NCI-H524 (cell line): Measurements from ENCODE around the gene LATS2.
"Not testable (repeated sequence)": the region's sequence is repeated elsewhere in the genome, so short reads cannot be mapped to it uniquely, and the experiment has no call there.

Source experiments
- DNase-seq, 2 experiments: peaks; one replicate each; lab custom pipeline; 2025; lab: John Stamatoyannopoulos, UW

Gene LATS2

DNA sequence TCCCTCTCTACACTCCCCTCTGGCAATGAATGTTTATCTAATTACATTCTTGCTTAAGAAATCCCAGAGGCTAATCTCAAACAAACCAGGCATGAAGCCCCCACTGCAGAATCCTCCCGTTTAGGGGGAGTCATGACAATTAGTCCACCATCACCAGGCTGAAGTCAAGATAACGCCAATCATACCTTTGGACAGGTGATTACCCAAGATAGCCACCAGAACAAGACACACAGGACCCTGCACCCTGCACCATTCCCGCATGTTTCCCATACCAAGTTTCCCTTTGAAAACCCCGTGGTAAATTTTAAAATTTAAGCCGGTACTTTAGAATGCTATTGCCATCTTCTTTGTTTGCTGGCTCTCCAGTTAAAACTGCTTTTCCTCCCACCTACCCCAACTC lies 94.0 kb downstream of the LATS2 start:
- DNase-seq, result no peak

DNA sequence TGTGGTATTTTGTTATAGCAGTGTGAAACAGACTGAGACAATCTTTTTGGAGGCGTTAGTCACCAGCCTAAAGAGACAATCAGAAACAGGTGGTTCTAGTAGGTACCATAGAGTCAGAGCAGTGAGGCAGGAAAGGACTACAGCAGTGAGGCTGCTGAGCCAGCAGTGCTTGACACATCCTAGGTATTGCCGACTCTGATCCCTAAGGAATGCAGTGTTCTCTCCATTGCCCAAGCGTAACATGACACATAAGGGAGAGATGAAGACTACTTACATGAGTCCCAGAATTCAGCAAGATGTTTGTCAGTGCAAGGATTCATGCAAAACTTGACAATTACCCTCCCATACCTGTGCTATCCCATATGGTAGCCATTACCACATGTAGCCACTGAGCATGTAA lies 96.5 kb downstream of the LATS2 start:
- no peak for DNase-seq

DNA sequence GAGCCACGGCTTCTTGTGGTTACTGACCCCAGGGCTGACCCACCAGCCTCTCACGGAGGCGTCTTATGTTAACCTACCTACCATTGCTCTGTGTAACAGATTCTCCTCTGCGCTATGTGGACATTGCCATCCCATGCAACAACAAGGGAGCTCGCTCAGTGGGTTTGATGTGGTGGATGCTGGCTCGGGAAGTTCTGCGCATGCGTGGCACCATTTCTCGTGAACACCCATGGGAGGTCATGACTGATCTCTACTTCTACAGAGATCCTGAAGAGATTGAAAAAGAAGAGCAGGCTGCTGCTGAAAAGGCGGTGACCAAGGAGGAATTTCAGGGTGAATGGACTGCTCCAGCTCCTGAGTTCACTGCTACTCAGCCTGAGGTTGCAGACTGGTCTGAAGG lies 99.7 kb downstream of the LATS2 start:
- not testable (repeated sequence) for DNase-seq

DNA sequence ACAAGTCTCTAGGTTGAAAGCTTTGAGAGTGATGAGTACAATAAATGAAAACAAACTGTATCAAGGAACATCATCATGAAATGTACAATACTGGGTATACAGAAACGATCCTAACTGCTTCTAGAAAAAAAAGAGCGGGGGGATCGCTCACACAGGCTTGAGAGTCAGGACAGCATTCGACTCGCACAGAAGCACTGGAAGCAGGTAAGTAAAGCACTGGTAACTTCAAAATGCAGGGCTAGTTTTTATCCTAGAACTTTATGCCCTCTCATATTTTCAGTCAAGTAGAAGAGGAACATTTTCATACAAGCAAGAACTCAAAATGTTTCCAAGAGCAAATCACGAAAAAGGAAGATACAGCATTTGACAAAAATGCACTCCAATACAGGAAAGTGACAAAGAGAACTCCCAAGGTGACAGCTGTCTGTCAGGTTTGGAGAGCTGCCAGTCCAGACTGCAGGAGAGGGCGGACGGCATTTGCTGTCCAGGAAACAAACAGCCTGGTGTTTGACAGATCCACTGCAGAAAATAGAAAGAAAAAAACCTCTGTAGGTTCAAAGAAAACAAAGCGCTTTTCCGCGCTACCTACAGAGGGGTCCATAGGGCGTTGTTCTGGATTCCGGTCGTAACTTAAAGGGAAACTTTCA lies 100.6 kb downstream of the LATS2 start:
- peak; percentile 42 to 71 for DNase-seq

DNA sequence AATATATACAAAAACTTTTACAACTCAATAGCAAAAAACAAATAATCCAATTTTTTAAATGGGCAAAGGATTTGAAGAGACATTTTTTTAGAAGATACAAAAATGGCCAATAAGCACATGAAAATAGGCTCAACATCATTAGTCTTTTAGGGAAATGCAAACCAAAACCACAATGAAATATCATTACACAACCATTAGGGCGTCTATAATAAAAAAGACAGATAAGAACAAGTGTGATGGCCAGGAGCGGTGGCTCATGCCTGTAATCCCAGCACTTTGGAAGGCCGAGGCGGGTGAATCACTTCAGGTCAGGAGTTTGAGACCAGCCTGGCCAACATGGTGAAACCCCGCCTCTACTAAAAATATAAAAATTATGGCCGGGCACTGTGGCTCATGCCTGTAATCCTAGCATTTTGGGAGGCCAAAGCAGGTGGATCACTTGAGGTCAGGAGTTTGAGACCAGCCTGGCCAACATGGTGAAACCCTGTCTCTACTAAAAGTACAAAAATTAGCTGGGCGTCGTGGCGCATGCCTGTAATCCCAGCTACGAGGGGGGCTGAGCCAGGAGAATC lies 104.3 kb downstream of the LATS2 start:
- not testable (repeated sequence) for DNase-seq

DNA sequence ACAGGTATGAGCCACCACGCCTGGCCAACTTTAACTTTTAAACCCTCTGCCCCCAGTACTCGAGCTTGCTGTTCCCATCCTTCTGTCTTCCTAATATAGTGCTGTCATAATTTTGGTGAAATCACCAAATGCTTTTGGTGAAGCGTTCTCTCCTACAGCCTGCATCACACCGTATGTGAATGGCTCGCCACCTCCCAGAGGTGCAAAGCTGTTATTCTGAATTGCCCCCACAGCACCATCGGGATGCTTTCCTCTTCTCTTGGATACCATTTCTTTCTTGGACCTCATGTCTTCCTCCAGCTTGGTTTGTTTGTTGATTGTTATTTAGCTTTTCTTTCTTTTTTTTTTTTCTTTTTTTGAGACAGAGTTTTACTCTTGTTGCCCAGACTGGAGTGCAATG lies 105.9 kb downstream of the LATS2 start:
- DNase-seq, result no peak

DNA sequence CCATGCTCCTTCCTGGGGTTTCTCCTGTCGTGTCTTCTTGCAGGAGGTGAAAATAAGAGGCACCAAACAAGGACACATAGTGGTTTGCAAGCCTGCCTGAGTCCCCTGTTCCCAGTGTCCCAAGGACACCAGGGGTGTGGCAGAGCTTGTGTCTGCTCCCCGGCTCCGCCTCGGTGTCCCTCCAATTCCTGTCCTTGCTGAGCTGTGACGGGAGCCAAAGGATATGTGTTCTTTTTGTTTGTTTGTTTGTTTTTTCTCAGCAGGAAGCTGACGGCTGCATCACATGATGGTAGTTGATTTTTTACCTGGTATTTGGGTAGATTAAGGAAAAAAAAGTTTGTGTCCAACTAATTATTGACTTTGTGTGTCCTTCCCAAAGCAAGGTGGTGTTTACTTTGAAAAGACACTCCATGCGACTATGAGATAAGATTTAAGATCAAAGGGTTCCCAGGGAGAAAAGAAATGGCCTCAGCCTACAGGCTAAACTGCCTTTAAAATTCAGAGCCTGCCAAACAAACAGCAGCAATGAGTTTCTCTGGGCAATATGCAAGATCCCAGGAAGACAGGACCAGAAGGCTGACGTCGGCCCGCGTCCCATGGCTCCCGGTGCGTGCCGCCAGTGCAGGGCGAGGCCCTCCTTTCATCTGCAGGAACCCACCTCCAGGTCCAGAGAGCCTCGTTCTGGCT lies 108.0 kb downstream of the LATS2 start:
- DNase-seq, result no peak

DNA sequence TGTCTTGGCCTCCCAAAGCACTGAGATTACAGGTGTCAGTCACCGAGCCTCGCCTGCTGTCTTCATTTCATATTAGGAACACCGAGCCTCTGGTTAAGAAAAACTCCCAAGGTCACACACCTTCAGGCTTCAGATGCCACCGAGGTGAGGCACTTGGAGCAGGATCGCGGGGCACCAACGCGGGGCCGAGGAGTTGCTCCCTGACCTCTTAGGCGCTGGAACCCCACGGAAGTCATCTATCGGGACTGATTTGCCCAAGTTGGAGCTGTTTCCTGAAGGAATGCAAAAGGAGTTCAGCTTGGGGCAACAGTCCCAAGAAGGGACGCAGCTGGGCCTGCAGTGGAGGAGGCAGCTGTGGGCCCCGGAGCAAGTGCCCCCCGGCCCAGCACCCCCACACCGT lies 108.5 kb downstream of the LATS2 start:
- DNase-seq, result no peak

DNA sequence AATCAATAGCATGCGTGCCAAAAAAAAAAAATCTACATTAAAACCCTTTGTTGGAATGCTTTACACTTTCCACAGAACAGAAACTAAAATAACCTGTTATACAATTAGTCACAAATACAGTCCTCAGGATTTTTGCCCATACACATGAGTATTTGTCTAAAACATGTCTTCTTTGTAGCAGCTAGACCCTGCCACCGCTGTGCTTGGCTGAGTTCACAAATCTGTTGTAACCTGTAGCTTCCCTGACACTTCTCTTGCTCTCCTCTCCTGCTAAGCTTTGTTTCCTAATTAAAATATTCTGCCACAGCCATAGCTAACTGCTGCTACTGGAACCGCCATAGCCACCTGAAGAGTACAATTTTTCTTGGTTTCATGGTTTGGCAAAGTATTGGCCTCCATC lies 113.4 kb downstream of the LATS2 start:
- DNase-seq, result not testable (repeated sequence)

DNA sequence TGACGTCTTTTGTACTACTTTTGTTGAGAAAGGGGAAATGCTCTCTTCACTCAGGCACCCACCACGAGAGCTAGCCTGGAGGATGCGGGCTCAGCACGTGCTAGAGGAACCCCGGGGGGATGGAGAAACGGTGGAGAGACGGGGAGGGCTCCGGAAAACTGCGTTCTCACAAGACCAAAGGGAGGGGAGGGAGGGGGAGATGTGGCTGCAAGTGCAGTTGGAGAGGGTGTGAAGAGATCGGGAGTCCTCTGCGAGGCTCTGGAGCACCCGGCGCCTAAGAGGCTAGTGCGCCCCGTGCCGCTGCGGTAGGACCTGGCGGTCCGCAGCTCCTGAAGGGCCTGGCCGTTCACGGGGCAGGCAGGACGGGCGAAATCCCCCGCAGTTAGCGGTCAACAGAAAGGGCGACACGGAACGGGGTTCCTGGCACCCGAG lies 115.4 kb downstream of the LATS2 start:
- peak; percentile 22 to 37 for DNase-seq

DNA sequence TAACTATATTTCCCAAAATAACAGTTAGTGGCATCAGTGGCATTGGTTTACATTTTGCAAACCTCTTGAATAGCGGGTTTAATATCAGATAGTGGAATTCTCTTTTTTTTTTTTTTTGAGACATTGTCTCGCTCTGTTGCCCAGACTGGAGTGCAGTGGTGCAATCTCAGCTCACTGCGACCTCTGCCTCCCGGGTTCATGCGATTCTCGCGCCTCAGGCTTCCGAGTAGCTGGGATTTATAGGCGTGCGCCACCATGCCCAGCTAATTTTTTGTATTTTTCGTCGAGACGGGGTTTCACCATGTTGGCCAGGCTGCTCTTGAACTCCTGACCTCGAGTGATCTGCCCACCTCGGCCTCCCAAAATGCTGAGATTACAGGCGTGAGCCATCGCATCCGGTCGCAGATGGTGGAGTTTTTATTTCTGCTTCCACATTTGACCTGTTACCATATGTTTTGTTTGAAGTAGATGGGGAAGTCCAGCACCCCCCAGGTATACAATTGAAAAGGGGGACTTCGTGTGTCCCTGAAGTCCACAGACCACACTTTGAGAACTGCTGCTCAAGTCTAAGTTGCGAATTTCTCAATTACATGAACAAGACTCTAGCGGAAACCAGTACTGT lies 118.3 kb downstream of the LATS2 start:
- no peak for DNase-seq

DNA sequence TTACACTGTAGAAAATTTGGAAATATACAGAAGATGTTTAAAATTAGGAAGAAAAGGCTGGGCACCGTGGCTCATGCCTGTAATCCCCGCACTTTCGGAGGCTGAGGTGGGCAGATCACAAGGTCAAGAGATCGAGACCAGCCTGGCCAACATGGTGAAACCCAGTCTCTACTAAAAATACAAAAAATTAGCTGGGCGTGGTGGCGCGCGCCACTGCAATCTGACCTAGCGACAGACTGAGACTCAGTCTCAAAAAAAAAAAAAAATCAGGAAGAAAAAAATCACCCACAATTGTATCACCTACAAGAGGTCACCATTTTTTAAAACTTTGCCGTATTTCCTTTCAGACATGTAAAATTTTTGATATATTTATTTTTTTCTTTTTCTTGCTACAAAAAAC lies 120.9 kb downstream of the LATS2 start:
- not testable (repeated sequence) for DNase-seq

DNA sequence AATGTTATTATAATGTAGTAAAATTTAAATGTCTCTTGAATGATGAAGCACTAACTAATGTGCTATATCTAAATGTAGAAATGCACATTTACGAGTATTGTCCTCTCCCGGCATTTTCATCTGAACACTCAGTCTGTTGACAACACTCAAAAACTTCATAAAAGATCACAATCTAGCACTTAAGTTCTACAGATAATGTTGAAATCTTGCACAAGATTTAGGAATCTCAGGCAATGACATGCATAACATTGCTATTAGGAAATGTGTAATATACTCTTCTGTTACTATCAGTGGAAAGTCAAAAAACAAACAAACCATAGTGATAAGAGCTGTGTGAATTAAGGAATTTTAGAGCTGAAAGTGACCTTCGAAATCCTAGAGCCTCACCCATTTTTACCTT lies 121.3 kb downstream of the LATS2 start:
- no peak for DNase-seq

DNA sequence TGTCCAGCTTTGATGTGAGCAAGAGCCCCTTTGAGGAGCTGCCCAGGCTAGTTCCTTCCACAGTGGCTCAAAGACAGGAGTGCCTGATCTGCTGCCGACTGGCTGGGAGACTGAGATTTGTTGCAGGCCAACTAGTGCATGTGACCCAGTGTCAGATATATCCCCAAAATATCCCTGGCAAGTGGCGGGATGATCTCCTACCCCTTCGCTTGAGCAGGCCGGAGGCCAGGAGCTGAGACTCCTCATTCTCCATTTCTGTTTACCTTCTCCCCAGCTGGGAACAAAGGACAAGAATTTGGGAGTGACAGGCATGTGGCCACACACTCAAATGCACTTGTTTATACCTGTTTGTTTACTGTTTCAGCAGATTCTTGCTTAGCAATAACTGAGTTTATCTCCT lies 121.7 kb downstream of the LATS2 start:
- no peak for DNase-seq

DNA sequence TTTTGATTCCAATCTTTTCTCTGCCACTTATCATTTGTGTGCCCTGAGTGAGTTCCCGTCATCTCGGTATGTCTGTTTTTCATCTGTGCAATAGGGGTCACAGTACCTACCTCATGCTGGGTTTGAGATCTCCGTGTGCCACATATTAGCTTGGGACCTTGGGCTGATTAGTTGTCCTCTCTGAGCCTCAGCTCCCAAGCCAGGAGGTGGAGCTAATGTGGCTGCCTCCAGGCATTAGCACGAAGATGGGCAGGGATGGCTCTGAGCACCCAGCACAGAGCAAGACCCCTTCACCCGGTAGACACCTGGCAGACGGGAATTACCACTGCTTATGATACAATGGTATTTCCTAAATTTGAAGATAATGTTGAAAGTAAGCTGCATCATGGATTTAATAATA lies 123.1 kb downstream of the LATS2 start:
- no peak for DNase-seq

DNA sequence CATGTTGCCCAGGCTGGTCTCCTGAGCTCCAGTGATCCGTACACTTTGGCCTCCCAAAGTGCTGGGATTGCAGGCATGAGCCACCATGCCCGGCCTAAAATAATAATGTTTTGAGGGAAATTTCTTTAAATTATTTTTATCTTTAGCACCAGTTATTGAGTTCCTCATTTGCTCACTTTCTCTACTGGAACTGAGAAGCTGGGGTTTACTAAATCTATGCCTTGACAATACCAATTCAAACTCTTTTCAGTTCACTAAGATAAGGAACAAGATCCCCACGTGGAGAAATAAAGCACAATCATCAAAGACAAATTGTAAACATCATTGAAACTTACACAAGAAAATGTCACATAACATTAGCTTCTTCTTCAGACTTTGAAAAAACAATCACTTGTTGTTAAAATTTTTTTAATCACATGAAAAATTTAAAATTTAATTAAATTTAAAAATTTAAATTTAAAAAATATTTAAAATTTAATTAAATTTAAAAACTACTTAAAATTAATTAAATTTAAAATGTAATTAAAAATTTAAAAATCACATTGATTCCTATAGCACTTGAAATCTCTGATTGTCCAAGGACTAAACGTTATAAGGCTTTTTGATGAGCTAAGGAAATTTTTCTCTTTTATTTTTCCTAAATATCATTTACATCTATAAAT lies 133.7 kb downstream of the LATS2 start:
- no peak for DNase-seq

DNA sequence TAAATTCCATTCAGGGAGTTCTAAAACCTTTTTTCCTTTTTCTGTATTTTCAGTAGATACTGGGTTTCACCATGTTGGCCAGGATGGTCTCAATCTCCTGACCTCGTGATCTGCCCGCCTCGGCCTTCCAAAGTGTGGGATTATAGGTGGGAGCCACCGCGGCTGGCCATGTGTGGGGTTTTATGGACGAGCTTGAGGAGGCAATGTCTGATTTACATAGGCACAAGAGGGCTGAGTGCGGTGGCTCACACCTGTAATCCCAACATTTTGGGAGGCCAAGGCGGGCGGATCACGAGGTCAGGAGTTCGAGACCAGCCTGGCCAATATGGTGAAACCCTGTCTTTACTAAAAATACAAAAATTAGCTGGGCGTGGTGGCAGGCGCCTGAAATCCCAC lies 136.0 kb downstream of the LATS2 start:
- not testable (repeated sequence) for DNase-seq

DNA sequence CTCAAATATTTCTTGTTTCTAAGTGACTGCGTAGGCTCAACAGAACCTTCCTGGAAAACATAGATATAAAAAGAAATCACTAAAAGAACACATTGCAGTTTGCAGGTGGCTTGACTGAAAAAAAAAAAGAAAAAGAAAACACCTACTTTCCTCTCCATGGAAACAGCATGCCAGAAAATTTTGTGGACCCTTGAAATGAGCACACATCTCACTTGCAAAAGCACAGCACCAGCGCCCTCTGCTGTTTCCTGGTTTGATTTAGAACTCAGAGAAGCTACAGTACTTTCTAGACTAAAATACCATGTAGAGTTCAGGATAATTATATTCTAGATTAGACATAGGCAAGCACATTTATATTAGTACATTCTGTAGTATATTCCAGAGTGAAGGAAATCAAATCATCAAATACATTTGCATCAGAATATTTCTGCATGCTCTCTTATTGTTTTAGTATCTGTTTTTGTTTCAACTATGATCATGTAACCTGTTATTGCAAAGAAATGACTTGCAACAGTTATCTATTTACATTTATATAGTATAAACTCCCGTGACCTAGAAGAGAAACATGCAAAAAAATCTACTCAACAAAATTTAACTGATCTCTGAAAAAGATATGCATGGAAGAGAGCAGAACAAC lies 136.5 kb downstream of the LATS2 start:
- DNase-seq, result peak; percentile 93 to 95

DNA sequence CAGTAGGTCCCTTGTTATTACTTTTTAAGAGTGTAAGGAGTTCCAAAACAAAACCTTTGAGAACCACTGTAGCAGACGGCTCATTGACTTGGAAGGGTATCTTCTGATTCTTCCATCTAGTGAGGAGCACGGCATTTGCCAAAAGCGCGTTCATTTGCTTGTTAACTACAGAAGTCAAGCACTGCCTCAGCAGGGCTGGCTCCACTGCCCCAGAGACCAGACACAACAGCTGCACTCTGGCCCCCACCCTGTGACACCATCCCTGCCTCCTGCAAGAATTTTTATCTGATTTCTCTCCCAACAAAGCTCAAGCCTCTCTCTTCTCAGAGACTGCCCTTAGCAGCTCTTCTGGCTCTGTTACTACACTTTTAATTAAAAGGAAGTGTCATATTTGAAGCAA lies 138.1 kb downstream of the LATS2 start:
- DNase-seq, result no peak
